ENCODE data around the gene DTX1.
"Not testable (repeated sequence)": the region's sequence is repeated elsewhere in the genome, so short reads cannot be mapped to it uniquely, and the experiment has no call there.

Gene DTX1

DNA sequence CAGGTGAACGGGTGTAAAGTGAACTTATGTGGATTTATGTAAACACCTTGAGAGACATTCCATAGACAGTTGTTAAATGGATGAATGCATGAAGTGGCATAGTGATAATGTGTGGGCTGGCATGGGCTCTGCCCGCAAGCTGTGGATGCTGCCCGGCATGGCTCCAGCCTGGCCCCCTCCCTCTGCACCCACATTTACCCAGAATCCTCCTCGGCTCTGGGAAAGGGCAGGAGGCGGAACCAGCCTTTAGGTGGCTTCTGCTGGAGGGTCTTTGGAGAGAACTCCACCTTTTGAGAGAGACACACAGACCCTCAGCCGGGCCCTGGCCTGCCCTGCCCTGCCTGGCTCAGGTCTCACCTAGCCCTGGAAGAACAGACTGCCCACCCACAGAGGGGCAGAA, 60.3 kb downstream of the DTX1 start:
- peak in 1 of 2 experiments; percentile 77 for DNase-seq

- DNase-seq = not testable (repeated sequence)
These were observed 61.2 kb downstream of the DTX1 start for GRCh38 chr12:113117684-113118083.

DNA sequence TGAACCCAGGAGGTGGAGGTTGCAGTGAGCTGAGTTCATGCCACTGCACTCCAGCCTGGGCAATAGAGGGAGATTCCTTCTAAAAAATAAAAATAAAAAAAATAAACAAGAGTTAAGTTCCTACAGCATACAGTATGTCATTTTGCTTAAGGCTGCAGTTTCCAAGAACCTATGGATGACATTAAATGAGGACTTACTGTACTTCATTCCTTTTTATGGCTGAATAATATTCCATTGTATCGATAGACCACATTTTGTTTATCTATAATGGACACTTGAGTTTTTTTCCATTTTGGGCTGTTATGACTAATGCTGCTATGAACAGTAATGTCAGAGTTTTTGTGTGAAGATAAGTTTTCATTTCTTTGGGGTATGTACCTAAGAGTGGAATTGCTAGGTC, 61.6 kb downstream of the DTX1 start:
- no peak for DNase-seq

DNA sequence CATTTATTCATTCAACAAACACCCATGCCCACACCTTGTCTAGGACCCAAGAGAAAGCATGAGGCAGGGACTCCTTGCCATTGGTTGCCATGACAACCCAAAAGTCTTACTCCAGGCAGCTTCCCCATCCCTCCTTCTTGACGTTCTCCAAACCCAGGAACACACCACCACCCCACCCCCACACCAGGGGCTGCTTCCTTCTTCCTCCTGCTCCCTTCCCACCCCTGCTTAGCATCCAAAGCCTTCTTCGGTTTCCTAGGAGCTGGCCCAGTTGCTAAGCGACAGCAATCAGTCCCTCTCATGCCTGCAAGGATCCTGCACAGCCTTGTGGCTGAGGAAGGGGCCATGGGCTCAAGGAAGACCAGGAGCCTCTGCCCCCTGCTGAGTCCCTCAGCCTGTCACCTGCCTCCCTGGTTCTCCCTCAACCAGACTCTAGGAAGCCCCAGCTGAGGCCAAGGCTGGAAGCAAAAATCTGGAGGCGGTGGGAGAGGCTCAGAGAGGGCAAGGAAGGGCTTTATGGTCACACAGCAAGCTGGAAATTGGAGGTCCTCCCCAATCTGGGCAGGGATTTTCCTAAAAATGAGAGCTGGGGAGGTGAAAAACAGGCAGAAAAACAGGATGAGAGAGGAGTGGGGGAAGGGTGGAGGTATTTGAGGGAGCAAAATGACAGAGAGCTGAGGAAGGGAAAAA, 63.6 kb downstream of the DTX1 start:
- no peak for DNase-seq

GRCh38 chr12:113120670-113121370, 64.3 kb downstream of the DTX1 start:
- DNase-seq = peak in 1 of 2 experiments; percentile 36

DNA sequence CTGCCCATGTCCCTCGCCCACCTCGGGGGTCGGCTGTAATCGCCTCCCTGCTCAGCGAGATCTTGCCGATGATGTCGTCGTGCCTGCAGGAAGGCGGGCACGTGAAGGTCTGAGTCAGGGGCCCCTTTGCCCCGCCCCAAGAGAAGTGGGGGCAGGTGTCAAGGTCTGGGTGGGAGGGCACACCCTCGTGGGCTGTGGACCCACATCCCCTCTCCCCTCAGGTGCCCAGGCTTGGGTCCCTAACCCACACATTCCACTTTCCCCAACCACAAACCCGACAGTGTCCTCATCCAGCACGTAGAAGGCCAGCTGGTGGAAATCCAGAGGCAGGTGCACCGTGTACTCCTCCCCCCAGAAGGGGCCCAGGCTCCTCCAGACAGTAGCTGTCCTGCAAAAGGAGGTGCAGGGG, 71.3 kb downstream of the DTX1 start:
- DNase-seq = no peak

- no peak for DNase-seq
These were observed 72.5 kb downstream of the DTX1 start for GRCh38 chr12:113128802-113129663.

DNA sequence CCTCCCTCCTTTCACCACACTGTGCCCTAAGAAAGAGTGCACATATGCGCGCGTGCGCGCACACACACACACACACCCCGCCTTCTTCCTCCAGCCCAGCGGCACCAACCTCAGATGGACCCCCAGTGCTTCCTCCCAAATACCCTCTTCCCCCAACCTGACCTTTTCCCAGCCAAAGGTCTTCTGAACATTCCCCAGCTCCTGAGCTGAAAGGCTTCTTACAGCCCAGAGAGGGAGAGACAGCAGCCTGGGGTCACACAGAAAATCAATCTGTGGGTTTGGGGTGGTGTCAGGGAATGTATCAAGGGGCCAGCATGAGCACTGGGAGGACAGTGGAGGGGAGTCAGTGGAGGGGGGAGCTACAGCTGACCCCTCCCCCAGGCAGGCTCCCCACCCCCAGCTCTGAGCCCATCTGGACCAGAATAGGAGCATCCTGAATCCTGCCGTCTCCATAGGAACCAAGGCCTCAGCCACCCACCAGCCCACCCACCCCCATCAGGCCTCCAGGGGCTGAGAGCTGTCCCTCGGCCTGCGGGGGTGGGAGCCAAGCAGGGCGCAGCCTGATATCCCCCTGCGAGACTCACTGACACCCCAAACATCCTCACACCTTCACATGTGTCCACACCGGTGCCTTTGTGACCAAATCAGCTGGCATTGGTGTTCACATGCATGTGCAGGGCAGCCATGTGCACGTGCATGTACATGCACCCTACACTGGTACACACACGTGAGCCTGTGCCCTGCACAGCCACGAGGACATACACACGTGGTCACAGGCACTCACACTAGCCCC, 73.3 kb downstream of the DTX1 start:
- DNase-seq = no peak

DNA sequence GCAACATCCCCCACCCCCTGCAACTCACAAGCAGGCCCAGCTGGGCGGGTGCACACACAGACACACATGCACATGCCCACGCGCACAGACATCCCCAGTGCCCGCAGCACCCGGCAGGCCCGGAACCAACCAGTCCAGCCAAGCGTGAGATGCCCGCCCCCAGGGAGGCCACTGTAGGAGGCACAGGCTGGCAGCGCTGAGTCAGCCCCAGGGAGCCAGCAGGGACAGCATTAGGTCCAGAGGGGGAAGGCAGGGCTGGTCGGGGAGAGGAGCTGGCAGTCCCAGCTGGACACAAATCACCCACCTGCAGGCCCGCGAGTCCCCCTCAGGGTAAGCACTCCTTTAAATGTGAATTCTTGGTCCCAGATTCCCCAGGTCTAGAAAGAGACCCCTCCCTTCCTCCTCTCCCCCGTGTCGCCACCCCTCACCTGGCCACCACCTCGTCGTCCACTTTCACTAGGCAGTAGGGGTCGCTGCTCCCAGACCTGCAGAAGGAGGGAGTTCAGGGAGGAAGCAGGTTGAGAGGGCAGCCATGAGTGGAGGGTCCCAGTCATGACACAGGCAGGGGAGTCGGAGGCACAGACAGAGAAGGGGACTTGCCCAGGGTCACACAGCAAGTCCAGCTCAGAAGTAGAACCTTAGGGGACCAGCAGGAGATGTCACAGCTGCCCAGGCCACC, 74.1 kb downstream of the DTX1 start:
- no peak for DNase-seq

DNA sequence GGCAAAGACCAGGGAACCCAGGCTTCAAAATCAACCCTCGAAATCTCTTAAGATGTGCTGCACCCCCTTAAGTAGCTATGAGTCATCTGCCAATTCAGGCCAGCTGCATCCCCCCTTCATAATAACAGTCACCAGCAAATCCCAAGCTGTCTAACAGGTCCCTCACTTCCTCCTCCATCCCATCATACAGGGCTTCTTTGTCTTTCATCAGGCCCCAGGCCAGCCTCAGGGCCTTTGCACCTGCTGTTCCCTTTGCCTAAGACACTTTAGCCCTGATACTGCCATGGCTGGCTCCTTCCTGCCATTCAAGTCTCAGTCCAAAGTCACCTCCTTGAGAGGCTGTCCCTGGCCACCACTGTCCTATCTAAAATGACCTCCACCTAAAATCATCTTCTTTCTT, 75.0 kb downstream of the DTX1 start:
- DNase-seq = no peak

DNA sequence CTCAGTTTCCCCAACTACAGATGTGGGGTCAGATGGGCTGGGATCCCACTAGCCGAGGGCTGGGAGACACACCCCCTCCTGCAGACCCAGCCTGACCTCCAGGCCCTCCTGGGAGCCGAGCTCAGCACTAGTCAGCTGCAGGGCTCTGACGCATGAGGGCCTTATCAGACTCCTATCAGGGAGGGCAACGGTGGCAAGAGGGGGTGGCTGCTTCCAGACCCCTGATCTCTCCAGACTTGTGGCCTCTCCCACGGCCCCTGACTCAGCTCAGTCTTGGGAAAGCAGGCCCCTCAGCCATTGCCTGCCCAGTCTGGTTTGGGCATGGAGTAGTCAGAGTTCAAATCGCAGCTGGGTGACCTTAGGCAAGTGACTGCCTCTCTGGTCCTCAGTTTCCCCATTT, 76.5 kb downstream of the DTX1 start:
- DNase-seq = no peak

DNA sequence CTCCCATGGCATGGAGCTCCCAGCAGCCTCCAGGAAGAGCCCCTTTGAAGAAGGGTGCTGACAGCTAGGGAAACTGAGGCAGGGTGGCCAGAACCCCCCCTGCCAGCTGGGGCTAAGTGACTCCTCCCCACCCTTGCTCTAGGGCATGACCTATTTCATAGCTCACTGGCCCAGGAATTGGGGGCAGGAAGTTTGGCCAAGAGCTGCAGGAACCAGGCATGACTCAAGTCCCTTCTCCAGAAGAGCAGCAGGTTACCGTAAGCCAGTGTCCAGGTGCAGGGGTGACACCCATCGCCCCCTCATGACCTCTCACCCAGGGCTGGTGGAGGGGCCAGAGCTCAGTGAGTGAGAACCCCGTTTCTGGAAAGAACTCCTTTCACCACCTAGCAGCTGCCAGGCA, 77.1 kb downstream of the DTX1 start:
- no peak for DNase-seq

GRCh38 chr12:113134071-113134470, 77.5 kb downstream of the DTX1 start:
- no peak for DNase-seq

GRCh38 chr12:113134521-113134951, 78.0 kb downstream of the DTX1 start:
- no peak for DNase-seq

DNA sequence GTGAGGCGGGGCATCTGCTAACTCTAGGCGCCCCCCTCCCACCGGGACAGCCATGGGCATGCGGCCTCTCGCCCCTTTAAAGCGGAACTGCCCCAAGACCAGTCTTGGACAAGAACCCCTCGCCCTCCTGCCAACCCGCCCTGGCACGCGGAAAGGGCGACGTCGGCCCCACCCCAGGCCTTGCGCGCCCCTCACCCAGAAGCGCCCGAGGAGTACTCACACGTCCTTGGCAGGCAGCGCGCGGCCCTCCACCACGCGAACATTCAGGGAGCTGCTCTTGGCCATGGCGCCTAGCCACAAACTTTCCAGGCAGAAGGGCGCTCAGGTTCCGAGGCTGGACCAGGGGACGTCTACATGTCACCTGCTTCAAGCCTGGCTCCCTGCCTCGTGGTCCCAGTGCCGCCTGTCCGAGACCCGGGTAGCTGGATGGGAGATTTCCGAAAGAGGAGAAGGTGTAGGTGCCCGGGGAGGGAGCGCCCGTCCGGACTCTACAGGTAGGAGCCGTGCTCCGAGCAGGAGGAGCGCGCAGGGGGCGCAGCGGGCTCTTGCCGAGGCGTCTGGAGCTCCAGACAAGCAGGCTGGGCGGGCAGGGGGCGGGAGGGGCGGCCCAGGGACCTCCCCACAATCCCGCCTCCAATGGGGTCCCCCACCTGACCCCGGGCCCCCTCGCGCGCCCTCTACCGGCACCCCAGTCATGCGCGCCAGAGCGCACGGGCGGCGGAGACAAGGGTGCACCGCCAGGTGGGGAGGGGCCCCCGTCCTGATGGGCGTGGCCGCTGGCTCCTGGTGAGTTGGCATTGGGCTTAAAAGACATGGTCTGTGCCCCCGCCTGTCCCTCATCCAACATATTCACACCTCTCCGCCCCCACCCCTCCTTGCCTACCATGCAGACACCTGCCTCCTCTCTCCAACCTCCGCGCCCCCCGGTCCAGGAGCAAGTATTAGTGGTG, 78.9 kb downstream of the DTX1 start, which contains the start of gene RASAL1:
Gene RASAL1, minus strand, starts transcription at position 584 of the 950 bp plus-strand sequence. Its CDS starts 299 bp downstream, at position 285.
- peak; percentile 35 to 66 for DNase-seq

- no peak for DNase-seq
These were observed 79.8 kb downstream of the DTX1 start for GRCh38 chr12:113136128-113136989.

DNA sequence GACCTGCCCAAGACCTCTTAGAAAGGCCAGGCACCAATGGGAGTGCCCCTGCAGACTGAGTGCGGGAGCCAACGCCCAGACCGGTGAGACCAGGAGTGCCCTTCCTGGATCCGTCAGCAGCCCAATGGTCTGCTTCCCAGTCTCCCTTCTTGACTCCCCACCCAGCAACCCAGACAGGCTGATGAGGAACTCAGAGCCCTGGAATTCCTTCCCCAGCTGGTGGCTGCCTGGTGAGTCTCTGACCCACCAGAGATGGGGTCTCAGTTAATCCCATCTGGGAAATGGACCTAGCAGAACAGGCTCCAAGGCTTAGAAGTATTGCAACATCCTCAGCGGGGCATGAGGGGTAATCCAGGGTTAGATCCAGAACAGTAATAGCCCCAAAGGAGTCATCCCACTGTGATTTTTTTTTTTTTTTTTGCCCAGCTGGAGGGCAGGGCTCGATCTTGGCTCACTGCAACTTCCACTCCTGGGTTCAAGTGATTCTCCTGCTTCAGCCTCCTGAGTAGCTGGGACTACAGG, 80.5 kb downstream of the DTX1 start:
- no peak for DNase-seq

DNA sequence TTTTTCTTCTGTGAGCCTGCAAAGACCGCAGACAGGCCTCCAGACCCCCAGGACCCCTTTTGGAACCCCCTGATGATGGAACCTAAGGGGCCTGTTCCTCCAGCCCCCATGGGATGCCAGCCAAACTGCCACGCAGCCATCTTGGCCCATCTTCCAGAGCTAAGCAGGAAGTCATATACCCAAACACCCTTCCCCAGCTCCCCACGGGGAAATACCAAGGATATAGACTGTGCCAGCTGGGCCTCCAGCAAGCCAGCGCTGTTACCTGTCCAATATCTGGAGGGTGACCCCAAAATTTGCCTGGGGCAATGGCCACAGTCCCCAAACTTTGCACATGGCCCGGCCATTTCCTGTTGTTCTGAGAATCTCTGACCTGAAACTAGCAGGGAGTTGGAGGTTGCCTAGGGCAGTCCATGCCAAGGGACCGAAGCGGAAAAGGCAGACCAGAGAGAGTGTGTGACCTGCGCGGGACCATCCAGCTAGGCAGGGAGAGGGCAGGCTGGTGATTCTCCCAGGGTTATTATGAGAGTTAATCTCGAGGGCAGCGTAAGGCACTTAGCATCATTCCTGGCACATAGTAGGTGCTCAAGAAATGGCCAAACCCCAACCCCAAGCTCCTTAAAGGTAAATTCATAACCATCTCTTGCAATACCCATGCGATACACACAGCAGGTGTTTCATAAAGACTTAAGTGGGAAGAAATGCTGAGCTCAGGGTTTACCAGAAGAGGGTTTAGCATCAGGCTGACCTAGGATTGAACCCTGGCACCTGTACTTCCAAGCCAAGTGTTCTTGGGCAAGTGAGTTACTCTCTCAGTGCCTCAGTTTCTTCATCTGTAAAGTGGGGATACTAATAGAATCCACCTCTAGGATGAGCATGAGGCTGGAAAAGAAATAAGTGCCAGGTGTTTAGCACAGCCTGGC, 81.6 kb downstream of the DTX1 start:
- DNase-seq = no peak
